Tibial nerve (tissue), 4 donors: ENCODE results near the gene ERC2. TPM values are rescaled to one million over a fixed set of nuclear protein-coding genes. Genes with fewer than 3 reads are reported as not detected.

Source experiments
- DNase-seq, 2 donors: peaks; one replicate each; pipeline ENCODE4 v3.0.0-alpha.2; 2019; ENCODE audit warnings: low spot score in 2 of 2
- H3K27ac ChIP-seq, 4 donors: fragments of 200-600 bp; sonication (generic) in 3 of 4; one replicate each; pipeline ENCODE4 v1.5.1; 2017 to 2019; ENCODE audit warnings: mild to moderate bottlenecking in 1 of 4
- H3K27me3 ChIP-seq, 2 donors: fragments of 200-600 bp; sonication (generic) in 1 of 2; one replicate each; pipeline versions ENCODE4 v1.5.1 to v1.6.0; 2017 to 2019
- H3K36me3 ChIP-seq, 3 donors: fragments of 200-600 bp; sonication (generic); one replicate each; pipeline ENCODE4 v1.5.1; 2018 to 2019
- H3K4me1 ChIP-seq, 4 donors: fragments of 200-600 bp; sonication (generic) in 3 of 4; one replicate each; pipeline ENCODE4 v1.5.1; 2017 to 2019
- H3K4me3 ChIP-seq, 4 donors: fragments of 200-600 bp; sonication (generic) in 3 of 4; one replicate each; pipeline ENCODE4 v1.5.1; 2017 to 2019; ENCODE audit warnings: mild to moderate bottlenecking in 1 of 4, moderate library complexity in 1 of 4
- H3K9me3 ChIP-seq, 4 donors: fragments of 200-600 bp; sonication (generic) in 3 of 4; one replicate each; pipeline ENCODE4 v1.5.1; 2017 to 2019
- EP300 ChIP-seq, 2 donors: sonication (generic); formaldehyde crosslinking; IDR thresholded peaks; one replicate each; pipeline ENCODE4 v1.6.1; 2017; ENCODE audit warnings: antibody characterized with exemption in 2 of 2, mild to moderate bottlenecking in 1 of 2
- POLR2A ChIP-seq, 2 donors: fragments of 450-650 bp; IDR thresholded peaks; one replicate each; pipeline ENCODE4 v1.6.1; 2017; ENCODE audit warnings: antibody characterized with exemption in 2 of 2, mild to moderate bottlenecking in 2 of 2, moderate library complexity in 2 of 2
- WGBS, 2 donors: methylation state at CpG; one replicate each; pipeline ENCODE4 v1.1.5; 2018; 5-methylcytosine and 5-hydroxymethylcytosine counted together
- total RNA-seq, 4 donors: library from RNA; depleted of rRNA; stranded (reverse); fragments of >200 nt; gene quantifications; one replicate each; pipeline ENCODE4 v1.1.0, GENCODE V29; 2016
- TF ChIP-seq, protein P1 (sequence below), 5 experiments: fragments of 200-600 bp in 3 of 5; fragments of 450-650 bp in 2 of 5; sonication (generic) in 3 of 5; IDR thresholded peaks; one replicate each; pipeline ENCODE4 v1.5.1; 2016 to 2019; ENCODE audit warnings: antibody characterized with exemption in 5 of 5, mild to moderate bottlenecking in 3 of 5, moderate library complexity in 2 of 5

Gene ERC2
- total RNA-seq, 4 donors from 2014 or later: 0.84 to 0.98 (median 0.90) TPM; not detected in 1

DNA sequence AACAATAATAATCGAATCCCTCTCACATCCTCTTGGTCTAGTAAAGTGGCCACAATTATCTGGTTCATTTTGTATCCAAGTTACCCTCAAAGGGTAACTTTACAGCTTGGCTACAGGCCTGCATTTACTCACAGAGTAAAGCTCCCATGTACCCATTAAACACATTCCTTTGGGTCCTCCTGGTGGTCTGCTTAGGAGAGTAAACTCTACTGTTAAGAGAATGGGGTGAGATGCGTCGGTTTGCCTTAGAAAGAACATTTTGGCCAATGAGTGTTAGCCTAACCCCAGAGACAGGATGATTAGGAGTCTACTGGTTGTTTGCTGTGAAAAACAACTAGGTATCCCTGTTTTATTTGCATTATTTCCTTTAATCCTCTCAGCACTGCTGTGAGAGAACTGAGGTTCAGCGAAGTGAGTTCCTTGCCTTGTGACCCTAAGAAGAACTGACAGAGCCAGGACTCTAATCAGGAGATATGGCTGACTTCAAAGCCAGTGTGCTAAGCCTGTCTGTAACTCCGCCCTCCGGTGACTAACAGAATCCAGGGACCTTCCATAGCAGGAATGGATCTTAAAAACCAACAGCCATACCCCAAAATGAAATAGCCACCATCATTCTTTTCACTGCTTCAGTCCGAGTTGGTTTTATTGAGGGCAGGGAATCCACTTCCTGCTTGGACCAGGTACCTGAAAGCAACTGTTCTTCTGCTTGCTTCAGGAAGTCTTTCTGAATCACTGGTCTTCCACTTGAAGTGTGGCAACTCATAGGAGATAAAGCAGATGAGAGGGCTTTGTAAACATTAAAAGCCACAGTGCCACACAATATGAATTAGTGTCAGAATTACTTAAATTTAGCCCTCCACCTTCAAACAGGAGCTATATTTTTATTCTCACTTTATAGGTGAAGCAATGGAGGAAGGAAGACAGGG lies 663.8 kb downstream of the ERC2 start:
- Histone ChIP-seq H3K27ac (no peak overlapping the region), H3K4me3 (no peak overlapping the region), H3K4me1 (no peaks in the 10 kb centered on the region), H3K27me3 (no peaks in the 10 kb centered on the region), H3K9me3 (peaks cover 0 to 4% (median 0%) of the 10 kb centered on the region in 4 donors), H3K36me3 (no peaks in the 10 kb centered on the region)
- TF ChIP-seq, protein P1, sequence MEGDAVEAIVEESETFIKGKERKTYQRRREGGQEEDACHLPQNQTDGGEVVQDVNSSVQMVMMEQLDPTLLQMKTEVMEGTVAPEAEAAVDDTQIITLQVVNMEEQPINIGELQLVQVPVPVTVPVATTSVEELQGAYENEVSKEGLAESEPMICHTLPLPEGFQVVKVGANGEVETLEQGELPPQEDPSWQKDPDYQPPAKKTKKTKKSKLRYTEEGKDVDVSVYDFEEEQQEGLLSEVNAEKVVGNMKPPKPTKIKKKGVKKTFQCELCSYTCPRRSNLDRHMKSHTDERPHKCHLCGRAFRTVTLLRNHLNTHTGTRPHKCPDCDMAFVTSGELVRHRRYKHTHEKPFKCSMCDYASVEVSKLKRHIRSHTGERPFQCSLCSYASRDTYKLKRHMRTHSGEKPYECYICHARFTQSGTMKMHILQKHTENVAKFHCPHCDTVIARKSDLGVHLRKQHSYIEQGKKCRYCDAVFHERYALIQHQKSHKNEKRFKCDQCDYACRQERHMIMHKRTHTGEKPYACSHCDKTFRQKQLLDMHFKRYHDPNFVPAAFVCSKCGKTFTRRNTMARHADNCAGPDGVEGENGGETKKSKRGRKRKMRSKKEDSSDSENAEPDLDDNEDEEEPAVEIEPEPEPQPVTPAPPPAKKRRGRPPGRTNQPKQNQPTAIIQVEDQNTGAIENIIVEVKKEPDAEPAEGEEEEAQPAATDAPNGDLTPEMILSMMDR (IDR thresholded peaks at IDR 0.05): no peak
- no peak for TF ChIP-seq EP300 (IDR thresholded peaks at IDR 0.05)
- 69 to 84% methylated on average over 7 of the region's 7 CpGs for WGBS, 2 donors
- no peak for DNase-seq

DNA sequence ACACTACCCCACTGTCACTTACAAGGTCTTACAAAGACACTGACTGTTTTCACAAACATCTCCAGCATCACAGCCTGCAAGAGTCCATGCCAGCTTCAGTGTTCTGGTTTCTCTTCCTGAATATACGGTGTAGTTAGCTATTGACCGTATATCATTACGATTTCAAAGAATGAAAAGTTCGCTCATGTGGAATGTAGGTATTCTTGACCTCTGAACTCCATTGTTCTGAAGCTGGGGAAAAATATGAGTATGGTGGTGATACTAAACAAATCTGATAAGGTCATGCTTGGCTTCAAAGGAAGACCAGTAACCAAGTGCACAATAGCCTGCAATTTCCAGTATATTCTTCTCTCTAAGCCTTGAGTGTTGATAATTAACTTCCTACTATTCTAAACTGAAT lies 665.5 kb downstream of the ERC2 start:
- Histone ChIP-seq H3K4me3 (no peak overlapping the region), H3K27me3 (no peaks in the 10 kb centered on the region), H3K36me3 (no peaks in the 10 kb centered on the region), H3K27ac (no peak overlapping the region), H3K4me1 (no peaks in the 10 kb centered on the region), H3K9me3 (peaks cover 0 to 4% (median 0%) of the 10 kb centered on the region in 4 donors)
- WGBS, 2 donors: 77 to 79% methylated on average over 4 of the region's 4 CpGs
- DNase-seq: no peak
- no peak for TF ChIP-seq EP300 (IDR thresholded peaks at IDR 0.05)
- no peak for TF ChIP-seq POLR2A (IDR thresholded peaks at IDR 0.05)
- TF ChIP-seq, protein P1 (IDR thresholded peaks at IDR 0.05): no peak

DNA sequence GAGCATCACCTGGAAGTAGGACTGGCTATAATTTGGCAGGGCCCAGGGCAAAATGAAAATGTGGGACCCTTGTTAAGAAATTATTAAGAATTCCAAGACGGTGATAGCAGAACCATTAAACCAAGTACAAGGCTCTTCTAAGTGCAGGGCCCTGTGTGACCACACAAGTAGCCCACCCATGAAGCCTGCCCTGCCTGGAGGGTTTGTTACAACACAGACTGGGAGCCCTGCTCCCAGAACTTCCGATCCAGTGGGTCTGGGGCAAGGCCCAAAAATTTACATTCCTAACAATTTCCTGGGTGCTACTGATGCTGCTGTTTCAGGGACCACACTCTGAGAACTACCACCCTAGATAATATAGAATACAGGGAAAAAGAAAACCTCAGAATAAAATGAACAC lies 666.6 kb downstream of the ERC2 start:
- Histone ChIP-seq H3K27ac (no peak overlapping the region), H3K27me3 (no peaks in the 10 kb centered on the region), H3K36me3 (no peaks in the 10 kb centered on the region), H3K9me3 (no peaks in the 10 kb centered on the region), H3K4me1 (no peaks in the 10 kb centered on the region), H3K4me3 (no peak overlapping the region)
- WGBS, 2 donors: 46 to 48% methylated on average over 2 of the region's 2 CpGs
- no peak for DNase-seq
- TF ChIP-seq POLR2A (IDR thresholded peaks at IDR 0.05) (no peak), EP300 (IDR thresholded peaks at IDR 0.05) (no peak)
- TF ChIP-seq, protein P1 (IDR thresholded peaks at IDR 0.05): no peak

DNA sequence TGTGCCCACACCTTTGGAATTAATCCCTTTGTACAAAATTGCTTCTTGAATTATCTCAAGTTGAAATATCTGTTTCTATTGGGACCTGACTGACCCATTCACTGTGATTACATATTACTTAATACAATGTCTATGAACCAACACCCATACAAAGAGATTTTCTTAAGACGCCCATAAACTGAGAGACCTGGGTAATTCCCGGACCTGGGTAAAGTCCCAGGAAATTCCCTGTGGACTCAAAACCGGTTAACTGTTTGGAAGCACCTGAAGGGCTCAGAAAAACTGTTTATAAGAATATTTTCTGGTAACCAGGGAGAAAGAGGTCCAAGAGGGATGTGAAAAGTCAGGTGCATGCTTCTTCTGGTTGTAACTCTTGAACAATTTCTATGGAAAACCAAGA lies 667.2 kb downstream of the ERC2 start:
- TF ChIP-seq POLR2A (IDR thresholded peaks at IDR 0.05) (no peak), EP300 (IDR thresholded peaks at IDR 0.05) (no peak)
- TF ChIP-seq, protein P1 (IDR thresholded peaks at IDR 0.05): no peak
- no peak overlapping the region for H3K4me3 ChIP-seq
- 87 to 92% methylated on average over 3 of the region's 3 CpGs for WGBS, 2 donors

DNA sequence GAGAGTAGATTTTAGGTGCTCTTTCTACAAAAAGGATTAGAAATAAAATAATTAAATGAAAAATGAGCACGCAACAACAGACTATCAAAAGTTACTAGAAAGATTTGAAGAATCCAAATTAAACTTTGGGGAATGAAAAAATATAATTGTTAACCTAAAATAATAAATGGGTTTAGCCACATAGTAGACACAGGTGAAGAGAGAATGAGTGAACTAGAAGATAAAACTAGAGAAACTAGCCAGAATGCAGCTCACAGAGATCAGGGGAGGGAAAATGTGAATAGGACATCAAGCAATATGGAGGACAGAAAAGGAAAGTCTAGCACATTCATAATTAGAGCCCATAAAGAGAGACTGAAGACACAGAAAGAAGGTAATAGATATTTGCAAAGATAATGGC lies 670.5 kb downstream of the ERC2 start:
- Histone ChIP-seq H3K27me3 (no peaks in the 10 kb centered on the region), H3K36me3 (no peaks in the 10 kb centered on the region), H3K27ac (no peak overlapping the region), H3K4me1 (no peaks in the 10 kb centered on the region), H3K9me3 (no peaks in the 10 kb centered on the region), H3K4me3 (no peak overlapping the region)
- DNase-seq: no peak
- TF ChIP-seq EP300 (IDR thresholded peaks at IDR 0.05): no peak
- no peak for TF ChIP-seq POLR2A (IDR thresholded peaks at IDR 0.05)
- TF ChIP-seq, protein P1 (IDR thresholded peaks at IDR 0.05): no peak
- WGBS, 2 donors: 93 to 100% methylated on average over 1 of the region's 1 CpG

More for the DNA sequence above, 667.2 kb downstream of the ERC2 start:
- Histone ChIP-seq H3K36me3 (no peaks in the 10 kb centered on the region), H3K4me1 (no peaks in the 10 kb centered on the region), H3K9me3 (no peaks in the 10 kb centered on the region), H3K27me3 (no peaks in the 10 kb centered on the region), H3K27ac (no peak overlapping the region)
- DNase-seq: no peak
